HG03520 (cell line): ENCODE measurements around the gene WHRN.

Experiments
- ATAC-seq: cut with Tn5 transposase; IDR thresholded peaks from one replicate; pipeline ENCODE4 v1.9.1; 2021; ENCODE audit warnings: mild to moderate bottlenecking, moderate library complexity; ENCODE audit not compliant: unreplicated experiment

WHRN gene

GRCh38 chr9:114493521-114494184 is 11.6 kb downstream of the WHRN start:
- no peak for ATAC-seq

GRCh38 chr9:114492991-114493390 is 12.3 kb downstream of the WHRN start:
- ATAC-seq: no peak

GRCh38 chr9:114491430-114492003 is 13.8 kb downstream of the WHRN start:
- ATAC-seq: no peak

- ATAC-seq: no peak
These were observed 15.3 kb downstream of the WHRN start for GRCh38 chr9:114489928-114490327.

GRCh38 chr9:114488398-114489129 is 16.7 kb downstream of the WHRN start:
- no peak for ATAC-seq

- ATAC-seq: peak; percentile 61
These were observed 17.5 kb downstream of the WHRN start for GRCh38 chr9:114487607-114488300.

- no peak for ATAC-seq
These were observed 18.9 kb downstream of the WHRN start for GRCh38 chr9:114486205-114486963.

- ATAC-seq: peak; percentile 63
These were observed 20.3 kb downstream of the WHRN start for GRCh38 chr9:114484854-114485443.

- peak; percentile 4 for ATAC-seq
These were observed 20.9 kb downstream of the WHRN start for GRCh38 chr9:114484215-114484853.

- no peak for ATAC-seq
These were observed 21.8 kb downstream of the WHRN start for GRCh38 chr9:114483499-114483898.

GRCh38 chr9:114482593-114482992 is 22.7 kb downstream of the WHRN start:
- no peak for ATAC-seq

GRCh38 chr9:114481789-114482188 is 23.5 kb downstream of the WHRN start:
- no peak for ATAC-seq

GRCh38 chr9:114480746-114481435 is 24.4 kb downstream of the WHRN start:
- ATAC-seq: no peak

GRCh38 chr9:114478871-114479270 is 26.4 kb downstream of the WHRN start:
- no peak for ATAC-seq

GRCh38 chr9:114478459-114478858 is 26.8 kb downstream of the WHRN start:
- ATAC-seq: no peak

- ATAC-seq: no peak
These were observed 27.6 kb downstream of the WHRN start for GRCh38 chr9:114477642-114478041.

GRCh38 chr9:114476891-114477469 is 28.3 kb downstream of the WHRN start:
- ATAC-seq: no peak

GRCh38 chr9:114475412-114476135 is 29.7 kb downstream of the WHRN start:
- ATAC-seq: no peak
